CD4-positive, alpha-beta T cell treated with Interleukin-6 for 4 hours (primary cell): ENCODE measurements around the gene PTPN12.
"Not testable (repeated sequence)": the region's sequence is repeated elsewhere in the genome, so short reads cannot be mapped to it uniquely, and the experiment has no call there.

Experiments used
- DNase-seq: peaks from one replicate; pipeline ENCODE4 v3.0.0-alpha.2; 2020; ENCODE audit warnings: mixed read lengths

The PTPN12 gene

DNA sequence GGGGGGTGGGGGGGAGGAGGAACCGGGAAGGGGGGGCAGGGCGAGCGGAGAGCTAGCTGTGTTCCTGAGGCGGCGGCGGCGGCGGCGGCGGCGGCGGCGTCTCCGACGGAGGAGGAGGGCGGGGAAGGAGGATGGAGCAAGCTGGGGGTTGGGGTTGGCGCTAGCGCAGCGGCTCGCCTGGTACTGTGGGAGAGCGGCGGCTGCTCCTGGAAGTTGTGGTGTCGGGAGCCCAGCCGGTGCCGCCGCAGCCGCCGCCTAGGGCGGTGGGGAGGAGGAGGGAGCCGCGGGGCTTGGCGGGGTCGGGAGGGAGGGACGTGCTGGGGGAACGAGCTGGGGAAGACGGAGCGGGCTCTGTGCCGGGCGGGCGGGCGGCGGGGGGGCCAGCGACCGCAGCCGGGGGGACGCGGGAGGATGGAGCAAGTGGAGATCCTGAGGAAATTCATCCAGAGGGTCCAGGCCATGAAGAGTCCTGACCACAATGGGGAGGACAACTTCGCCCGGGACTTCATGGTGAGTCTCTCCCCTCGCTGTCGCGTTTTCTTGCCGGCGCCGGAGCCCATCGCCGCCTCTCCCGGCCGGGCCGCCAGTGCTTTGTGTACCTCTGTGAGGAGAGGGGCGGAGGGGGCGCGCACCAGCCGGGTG, at the start of gene PTPN12:
Gene PTPN12, plus strand, starts transcription at position 160 of the 642 bp plus-strand sequence. Its CDS starts 252 bp downstream, at position 412.
- DNase-seq = peak; percentile 51

DNA sequence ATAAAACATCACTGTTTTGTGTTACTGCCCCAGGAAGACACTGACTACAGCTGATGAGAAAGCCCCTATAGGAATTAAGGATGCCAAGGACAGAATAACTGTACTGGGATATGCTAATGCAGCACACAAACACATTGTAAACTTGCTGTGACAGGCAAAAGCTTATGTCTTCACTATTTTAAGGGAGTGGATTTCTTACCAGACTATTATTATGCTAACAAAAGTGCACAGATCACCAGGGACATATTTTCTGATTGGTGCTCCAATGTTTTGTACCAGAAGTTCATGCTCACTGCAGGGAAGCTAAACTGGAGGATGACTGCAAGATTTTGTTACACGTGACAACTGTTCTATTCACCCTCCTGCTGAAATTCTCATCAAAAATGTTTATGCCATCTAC, 48.1 kb upstream of the PTPN12 start:
- DNase-seq = no peak

DNA sequence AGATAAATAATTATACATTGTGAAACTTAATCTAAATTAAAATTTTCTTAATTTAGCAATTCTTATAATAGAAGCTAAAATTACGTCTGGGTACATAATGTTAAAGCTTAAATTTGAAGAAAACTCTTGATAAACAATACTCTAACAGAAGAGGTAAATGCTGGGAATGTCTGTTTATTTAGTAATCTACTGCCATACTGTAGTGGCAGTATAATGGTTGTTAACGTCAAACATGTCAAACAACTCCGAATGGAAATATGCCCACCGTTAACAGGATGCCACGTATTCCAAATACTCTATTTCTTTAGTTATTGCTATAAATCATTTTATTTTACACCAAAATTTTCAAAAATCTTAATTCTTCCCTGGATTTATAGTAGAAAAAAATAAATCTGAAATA, 40.0 kb upstream of the PTPN12 start:
- DNase-seq = no peak

DNA sequence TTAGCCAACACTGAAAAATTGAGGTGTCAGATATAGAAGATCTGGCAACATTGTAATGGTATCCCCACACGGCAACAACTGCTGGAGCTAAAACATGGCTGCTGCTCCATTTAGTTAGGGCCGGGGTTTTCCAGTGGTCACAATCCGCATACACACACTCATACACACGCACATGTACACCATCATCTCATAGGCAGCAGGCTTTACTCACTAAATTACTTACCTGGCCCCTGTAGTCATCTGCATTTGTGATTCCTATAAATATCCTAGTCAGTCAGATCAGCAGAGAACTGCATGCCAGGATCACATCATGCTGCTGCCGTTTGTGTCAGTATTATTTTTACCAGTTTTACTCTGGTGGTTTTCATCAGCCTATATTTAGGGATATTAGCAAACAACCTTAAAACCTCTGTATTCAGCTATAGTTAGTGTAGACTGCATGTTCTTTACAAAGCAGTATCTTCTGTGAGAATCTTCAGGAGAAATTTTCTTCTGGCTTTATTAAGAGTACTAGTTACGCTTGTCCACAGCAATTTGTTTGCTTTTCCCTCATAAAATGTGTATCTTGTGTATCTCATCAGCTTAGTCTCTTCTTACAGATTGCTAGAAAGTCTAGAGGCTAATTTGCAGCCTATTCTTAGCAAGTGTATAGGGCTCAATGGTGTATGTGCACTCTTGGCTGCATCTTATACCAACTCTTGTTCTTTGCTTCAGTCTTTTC, 38.3 kb upstream of the PTPN12 start:
- no peak for DNase-seq

DNA sequence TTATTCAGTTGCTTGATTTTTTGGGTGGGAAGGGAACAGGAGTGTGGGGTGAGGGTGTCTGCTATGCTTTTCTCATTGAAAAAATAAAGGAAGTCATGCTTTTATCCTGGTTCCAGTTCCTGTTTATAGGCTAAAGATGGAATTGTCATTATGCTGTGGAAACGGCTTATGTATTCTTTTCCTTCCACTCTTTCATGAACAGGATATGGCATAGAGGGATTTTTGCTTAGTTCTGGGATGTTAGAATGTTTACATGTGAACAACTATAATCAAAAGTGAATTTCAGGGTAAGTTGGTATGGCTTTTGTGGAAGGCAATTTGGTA, 35.9 kb upstream of the PTPN12 start:
- no peak for DNase-seq

DNA sequence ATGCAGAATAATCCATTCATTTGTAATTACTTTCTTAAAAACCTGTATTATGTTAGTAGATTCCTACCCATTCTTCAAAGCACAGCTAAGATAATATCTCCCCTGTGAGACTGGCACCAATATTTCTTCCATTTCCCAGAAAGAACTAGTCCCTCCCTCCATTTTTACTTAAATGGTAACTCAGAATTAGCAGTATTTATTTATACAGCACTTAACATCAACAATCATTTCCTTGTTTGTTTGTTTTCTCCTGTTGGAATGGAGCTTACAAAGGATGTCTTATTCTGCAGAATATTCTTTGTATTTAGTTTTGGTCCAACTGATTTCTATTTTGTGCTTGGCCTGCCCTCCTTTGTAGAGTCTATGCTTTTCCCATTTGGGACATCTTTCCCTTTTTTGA, 32.1 kb upstream of the PTPN12 start:
- DNase-seq = no peak

DNA sequence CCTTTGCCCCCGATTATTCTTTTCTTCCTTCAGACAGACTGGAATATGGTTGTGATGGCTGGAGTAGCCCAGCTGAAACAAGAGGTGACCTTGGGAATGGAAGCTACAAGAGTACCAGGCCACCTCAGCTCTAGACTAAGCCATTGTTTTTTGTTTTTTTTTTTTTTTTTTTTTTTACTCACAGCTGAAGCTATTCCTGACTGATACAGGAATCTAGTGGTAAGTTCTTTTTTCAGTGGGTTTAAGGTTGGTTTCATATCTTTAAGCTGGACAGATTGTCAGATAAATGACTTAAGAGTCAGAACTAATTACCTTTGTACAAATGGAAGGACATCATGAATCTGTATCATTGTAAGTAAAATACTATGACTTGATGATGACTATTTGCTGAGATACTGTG, 30.2 kb upstream of the PTPN12 start:
- no peak for DNase-seq

DNA sequence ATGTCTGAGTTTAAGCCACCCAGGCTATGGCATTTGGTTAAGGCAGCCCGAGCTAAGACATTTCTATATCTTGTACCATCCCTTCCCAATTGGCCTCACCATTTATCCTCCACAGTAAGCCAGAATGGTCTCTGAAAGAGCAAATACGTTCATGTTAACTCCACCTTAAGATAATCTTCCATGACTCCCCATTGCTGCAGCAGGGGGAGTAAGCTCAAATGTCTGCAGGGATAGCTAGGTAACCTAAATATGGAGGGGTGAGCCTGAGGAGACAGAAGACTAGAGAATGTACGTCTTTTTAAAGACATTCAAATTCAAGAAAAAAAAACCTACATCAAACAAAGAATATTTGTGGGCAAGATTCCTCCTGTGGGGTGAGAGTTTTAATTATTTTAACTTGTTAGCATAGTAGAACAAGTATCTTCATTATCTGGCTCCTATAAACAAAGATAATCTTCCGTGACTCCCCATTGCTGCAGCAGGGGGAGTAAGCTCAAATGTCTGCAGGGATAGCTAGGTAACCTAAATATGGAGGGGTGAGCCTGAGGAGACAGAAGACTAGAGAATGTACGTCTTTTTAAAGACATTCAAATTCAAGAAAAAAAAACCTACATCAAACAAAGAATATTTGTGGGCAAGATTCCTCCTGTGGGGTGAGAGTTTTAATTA, 24.0 kb upstream of the PTPN12 start:
- not testable (repeated sequence) for DNase-seq

DNA sequence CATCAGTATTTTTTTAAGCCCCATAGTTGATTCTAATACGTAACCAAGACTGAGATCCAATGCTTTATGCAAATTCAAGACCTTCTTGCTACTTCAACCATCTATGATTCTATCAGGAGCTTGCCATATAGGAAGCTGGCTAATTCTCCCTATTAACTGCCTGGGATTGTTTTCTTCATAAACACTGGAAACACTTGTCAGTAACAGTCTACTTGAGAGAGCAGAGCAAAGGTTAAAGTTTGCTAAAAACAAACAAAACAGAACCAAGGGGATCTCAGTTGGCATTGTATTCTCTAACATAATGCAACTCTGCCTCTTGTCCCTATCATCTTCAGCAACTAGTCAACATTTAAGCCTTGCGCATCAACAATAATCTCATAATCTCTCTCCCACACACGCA, 21.0 kb upstream of the PTPN12 start:
- DNase-seq = no peak

DNA sequence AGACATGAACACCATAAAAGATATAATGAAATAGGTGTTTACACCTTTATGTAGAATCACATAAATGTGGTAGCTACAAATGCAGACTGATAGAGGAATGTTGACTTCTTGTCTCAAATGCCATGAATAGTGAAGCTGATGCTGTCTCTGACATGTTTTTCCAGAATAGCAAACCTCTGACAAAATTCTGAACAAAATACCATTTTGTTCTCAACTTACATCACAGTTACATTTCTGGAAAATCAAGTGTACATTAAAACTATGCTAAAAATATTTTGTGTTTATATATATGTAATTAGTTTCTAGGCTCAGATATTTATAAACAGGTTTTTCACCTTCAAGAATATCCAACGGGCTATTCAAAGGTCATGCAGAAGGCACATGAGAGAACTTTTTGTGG, 16.8 kb upstream of the PTPN12 start:
- no peak for DNase-seq

DNA sequence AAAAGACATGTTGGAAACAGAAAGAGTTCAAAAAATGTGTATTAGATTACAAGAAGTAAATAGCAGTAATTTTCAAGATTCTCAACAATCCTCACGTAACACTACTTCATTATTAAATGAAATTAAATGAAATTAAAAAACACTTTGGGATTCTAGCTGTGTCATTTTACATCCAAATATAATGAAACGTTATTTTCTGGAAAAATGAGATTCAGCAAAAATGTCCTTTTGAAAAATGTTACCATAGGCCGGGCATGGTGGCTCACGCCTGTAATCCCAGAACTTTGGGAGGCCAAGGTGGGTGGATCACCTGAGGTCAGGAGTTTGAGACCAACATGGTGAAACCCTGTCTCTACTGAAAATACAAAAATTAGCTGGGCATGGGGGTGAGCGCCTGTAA, 15.6 kb upstream of the PTPN12 start:
- not testable (repeated sequence) for DNase-seq

DNA sequence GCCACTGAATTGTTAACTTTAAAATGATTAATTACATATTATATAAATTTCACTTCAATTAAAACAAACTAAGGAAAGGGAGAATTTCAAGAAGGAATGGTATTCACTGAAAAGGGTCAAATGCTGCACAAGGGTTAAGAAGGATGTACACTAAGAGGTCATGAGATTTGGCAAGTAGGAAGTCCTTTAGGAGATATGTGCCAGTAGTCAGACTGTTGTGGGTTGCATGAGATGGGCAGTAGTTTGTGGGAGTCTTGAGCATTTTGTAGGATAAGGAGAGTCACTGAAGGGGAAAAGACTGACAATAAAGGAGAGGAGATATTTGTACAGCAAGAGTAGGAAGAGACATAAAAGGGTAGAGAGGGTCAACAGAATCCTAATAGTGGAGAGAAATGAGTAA, 12.4 kb upstream of the PTPN12 start:
- DNase-seq = no peak

DNA sequence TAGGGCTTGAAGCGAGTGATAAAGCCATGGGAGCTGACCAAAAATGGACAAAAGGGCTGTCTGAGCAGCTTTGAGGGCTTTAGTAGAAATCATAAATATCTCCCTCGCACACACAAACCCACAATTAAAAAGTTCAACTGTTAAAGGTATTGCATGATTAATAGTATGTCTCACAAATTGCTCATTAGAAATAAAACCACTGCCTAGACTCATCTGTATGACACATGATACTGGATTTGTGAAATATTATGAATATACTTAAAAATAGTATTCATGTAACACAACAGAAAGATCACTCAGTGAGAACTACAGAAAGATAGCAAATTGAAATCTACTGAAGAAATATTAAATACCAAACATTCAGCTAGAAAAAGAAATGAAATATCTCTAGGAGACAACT, 11.9 kb upstream of the PTPN12 start:
- DNase-seq = no peak

DNA sequence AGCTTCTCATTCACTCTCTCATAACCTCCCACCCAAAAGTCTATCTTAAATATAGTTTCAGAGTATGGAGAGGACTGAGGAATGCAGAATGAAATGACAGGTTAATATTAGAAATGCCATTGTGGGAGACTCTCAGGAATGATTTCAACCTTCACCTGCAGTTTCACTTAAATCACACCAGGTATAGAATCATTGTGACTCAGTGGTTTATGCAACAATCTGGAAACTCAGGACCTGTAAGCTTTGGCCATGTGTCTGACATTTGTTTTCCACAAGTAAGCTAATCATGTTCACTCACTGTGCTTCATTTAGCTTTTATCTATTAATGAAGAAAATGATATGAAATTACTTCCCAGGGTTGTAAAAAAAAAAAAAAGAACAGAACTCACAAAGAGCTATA, 8.7 kb upstream of the PTPN12 start:
- DNase-seq = no peak

DNA sequence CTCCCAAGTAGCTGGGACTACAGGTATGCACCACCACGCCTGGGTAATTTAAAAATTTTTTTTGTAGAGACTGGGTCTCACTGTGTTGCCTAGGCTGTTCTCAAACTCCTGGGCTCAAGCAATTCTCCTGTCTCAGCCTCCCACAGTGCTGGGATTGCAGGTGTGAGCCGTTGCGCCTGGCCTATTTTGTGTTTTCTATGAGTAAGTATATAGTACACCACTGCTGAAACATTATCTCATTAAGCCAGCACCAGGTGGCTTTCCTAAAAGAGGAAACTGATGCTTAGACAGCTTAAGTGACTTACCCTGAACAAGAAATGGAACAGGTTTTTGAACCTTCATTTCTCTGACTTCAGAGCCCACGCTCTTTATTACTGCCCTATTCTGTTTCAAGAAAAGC, 7.8 kb upstream of the PTPN12 start:
- no peak for DNase-seq

DNA sequence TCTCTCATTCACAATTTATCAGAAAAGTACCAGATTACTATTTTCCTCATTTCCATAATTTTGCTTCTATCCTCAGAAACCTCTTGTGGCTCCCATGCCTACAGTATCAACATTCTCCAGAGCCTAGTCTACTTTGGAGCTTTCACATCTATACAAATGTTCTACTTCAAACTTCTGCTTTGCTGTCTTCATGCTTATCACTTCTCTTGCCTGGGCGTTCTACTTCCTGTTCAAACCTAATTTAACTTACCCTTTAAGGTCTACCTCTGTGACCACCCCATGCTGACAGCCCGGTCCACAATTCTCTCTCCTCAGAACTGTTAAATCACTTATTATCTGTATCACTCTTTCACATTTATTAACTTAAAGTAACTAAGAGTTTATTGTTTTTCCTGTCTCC, 6.1 kb upstream of the PTPN12 start:
- DNase-seq = no peak

DNA sequence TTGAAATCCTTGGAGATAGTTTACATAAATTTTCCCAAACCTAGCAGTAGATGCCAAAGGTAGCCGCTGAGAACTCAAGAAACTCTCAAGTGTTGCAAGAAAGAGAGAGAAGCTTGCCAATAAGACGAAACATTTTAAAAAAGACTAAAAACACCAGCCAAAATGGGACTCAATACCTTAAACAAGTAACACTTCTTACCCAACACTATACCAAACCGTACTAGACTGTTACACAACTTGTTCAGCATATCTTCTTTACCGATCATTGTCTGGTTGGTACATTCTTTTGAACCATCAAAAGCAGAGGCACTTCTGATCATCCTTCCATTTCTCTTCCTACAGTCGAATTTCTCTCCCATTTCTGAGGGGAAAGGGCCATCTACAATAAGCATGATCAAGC, 4.8 kb upstream of the PTPN12 start:
- no peak for DNase-seq

DNA sequence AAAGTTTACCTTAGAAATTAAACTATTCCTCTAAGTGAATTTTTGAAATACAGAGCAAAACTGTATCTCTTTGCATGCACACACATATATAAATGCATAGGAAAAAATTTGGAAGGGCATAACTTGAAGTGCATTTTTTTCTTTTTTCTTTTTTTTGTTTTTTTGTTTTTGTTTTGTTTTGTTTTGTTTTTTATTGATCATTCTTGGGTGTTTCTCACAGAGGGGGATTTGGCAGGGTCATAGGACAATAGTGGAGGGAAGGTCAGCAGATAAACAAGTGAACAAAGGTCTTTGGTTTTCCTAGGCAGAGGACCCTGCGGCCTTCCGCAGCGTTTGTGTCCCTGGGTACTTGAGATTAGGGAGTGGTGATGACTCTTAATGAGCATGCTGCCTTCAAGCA, 4.4 kb upstream of the PTPN12 start:
- DNase-seq = not testable (repeated sequence)

DNA sequence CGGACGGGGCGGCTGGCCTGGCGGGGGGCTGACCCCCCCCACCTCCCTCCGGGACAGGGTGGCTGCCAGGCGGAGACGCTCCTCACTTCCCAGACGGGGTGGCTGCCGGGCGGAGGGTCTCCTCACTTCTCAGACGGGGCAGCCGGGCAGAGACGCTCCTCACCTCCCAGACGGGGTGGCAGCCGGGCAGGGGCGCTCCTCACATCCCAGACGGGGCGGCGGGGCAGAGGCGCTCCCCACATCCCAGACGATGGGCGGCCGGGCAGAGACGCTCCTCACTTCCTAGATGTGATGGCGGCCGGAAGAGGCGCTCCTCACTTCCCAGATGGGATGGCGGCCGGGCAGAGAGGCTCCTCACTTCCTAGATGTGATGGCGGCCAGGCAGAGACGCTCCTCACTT, 3.0 kb upstream of the PTPN12 start:
- DNase-seq = not testable (repeated sequence)

DNA sequence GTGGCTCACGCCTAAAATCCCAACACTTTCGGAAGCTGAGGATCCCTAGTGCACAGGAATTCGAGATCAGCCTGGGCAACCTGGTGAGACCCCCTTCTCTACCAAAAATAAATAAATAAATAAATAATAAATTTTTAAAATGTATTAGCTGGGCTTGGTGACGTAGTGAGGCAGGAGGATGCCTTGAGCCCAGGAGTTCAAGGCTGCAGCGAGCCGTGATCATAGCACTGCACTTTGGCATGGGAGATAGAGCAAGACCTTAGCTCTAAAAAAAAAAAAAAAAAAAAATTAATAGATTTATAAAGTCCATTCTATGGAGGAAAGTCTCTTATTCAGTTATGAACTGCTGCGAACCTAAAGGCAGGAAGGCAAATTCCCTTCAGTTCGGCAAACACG, 1.1 kb upstream of the PTPN12 start:
- DNase-seq = no peak

DNA sequence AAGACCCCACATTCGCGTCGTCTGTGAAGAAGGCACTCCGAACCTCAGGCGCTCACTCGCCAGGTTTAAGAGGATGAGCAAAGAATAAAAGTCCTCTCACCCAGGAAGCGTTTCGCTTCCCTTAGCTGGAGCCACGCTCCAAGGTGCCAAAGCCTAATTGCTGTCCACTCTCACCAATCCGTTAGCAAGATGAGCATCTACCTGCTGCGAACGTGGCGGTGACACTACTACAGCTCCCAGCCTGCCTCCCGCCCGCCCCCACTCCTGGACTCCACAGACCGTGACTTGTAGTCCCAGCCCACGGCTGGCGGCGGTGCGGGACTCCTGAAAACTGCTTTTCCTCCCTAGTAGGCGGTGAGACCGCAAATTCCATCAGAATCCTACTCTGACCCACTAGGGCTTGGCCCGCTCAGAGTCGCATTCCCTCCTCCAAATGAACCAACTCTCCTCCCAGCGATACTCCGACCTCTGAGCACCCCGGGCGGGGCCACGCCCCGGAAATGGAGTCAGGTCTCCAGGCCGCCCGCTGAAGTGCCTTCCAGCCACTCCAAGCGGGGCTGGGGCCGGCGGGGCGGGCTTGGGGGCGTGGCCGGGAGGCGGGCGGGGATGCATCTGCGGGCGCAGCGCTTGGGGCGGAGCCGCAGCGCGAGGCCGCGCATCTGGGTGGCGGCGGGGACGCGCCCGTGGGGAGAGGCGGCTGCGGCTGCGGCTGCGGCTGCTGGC, 521 bp upstream of the PTPN12 start:
- peak; percentile 99 for DNase-seq

DNA sequence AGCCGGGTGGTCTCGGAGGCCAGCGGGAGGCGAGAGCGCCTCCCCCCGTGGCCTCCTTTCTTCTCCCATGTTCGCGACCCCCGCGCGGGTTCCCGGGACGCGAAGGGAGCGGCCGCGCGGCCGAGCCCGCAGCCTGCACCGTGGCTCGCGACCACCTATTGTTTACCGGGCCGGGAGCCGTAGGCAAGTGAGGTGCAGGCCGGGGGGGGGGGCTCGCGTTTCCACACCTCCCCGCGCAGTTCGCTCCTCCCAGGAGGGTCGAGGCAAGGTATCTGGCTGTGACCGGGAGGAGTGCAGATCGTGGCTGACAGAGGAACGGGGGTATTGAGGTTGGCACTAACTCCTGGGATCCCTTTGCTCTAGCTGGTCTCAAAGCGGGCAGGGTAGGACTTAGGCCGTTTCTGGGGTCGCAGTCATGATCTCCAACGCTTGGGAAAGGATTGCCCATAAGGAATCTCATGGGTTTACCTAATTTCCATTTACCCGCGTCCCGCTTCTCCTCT, 734 bp downstream of the PTPN12 start:
- DNase-seq = peak; percentile 49
